Fibroblast of upper back skin (primary cell): Measurements from ENCODE around the gene NUAK2.
A peak's percentile ranks its signal among the peaks of the same experiment; 100 is the strongest.
"Not testable (repeated sequence)": the region's sequence is repeated elsewhere in the genome, so short reads cannot be mapped to it uniquely, and the experiment has no call there.

ENCODE experiments used
- DNase-seq: peaks from one replicate; pipeline ENCODE4 v3.0.0-alpha.2; 2013

NUAK2 gene

DNA sequence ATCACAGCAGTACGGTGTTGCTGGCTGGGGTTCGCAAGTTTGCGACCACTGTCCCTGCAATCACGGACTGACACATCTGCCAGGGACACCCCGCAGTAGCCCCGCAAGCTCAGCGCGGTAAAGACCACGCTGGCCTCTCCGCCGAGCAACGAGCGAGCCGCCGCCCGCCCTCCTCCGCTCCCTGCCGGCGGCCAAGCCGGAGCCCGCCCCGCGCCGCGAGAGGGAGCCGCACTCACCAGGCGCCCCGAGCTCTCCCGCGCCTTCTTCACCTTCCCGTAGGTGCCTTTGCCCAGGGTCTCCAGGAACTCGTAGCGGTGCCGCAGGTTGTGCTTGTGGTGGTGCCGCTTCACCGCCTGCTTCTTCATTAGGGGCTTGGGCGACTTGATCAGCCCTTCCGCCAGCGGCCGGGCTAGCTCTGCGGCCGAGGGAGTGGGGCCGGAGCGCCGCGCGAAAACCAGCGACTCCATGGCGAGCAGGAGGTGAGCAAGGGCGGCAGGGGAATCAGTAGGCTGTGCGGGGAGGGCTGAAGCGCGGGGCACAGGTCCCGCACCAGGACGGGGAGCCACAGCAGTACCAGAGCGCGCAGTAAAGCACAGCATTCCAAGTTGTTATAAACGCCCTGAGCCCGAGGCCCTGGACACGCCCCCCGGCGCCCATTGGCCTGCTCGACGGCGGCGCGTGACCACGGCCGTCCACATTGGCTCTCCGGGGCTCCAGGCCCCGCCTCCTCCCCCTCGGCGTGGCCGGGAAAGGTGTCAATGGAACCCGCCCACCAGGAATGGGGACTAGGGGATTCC, at the start of gene NUAK2:
NUAK2 (minus strand) TSS at position 584 of the 797 bp plus-strand sequence; CDS start at position 467, 117 bp downstream.
- DNase-seq, result peak; percentile 89

GRCh38 chr1:205370780-205371179, 49.2 kb upstream of the NUAK2 start:
- DNase-seq, result no peak

DNA sequence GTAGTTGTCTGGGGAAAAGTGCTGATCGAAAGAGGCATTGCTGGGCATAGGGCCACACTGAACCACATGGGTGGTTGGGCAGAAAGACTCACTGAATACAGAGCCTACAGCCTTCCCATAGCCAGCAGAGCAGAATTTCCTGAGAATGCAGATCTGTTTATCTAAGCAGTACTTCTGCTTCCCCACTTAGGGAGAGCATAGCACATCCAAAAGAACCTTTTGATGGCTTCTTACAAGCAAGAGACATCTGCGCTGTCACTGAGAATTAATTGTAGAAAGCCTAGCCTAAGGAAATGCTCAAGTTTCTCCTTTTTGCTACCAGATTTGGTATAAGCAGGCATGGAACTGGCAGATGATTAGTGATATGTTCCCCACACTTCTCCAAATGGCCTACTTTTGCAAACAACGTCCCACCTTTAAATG, 48.2 kb upstream of the NUAK2 start:
- no peak for DNase-seq

DNA sequence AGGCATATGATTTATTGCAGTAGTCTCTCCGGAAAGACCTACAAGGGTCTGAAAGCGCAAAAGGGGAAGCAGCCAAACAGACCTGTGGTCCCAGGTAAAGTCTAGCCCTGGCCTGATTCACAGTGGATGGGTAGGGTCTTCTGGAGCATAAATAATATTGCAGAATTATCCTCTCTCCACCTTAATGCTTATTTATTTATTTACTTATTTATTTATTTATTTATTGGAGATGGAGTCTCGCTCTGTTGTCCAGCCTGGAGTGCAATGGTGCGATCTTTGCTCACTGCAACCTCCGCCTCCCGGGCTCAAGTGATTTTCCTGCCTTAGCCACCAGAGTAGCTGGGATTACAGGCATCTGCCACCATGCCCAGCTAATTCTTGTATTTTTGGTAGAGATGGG, 46.9 kb upstream of the NUAK2 start:
- DNase-seq, result no peak

DNA sequence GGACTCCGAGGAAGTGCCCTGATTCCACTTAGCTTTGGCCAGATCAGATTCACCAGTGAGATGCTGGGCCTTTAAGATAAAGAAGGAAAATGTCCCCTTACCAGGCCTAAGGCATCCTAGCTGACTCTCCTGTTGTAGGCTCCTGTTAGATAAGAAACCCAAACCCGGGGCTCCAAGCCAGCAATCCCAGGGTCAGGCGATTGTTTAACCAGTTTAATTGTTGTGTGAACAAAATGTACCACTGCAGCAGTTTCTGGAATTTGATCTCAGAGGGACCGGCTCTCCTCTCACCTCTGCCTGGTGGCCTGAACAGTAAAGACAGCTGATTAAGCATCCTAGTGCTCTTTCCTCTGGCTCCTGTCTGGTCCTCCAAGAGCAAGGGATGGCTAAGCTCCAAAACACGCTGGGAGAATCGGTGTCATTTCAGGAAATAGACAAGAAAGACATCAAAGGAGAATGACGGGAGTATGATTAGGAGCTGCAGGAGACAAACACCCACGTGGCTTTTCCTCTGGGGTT, 44.5 kb upstream of the NUAK2 start:
- peak; percentile 31 for DNase-seq

- DNase-seq, result not testable (repeated sequence)
These were observed 43.5 kb upstream of the NUAK2 start for GRCh38 chr1:205365086-205365485.

GRCh38 chr1:205360891-205361290, 39.3 kb upstream of the NUAK2 start:
- no peak for DNase-seq

DNA sequence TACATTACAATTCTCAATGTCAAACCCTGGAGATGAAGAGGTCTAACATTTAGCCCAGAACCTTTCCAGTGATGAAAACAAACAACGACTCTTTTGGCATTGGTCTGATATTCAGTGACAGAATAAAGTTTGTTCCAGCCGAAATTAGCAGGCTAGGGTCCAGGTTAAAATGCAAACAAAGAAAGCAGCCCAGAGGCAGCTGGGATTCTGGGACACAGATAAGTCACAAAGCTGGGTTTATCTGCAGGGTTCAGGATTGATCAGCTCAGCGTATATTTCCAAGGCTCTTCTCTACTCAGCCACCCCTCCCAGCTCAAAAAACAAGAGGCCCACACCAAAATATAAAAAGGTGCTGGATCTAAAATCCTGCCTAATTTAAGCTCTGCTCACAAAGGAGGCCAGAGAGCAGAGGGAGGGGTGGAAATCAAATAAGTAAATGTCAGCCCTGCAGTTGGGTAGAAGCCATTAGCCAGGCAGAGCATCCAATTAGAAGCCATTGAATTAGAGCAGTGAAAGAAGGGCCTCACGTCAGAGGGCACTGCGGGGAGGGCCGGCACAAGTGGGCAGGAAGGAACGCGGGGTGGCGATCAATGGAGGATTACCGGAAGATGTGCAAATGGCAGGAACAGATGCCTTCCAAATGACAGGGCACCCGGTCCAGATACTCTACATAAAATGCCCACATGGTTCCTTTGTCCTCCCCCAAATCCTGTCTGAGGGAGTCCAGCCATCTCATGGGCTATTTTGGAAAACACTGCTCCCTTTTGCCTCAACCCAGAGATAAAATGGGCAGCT, 38.4 kb upstream of the NUAK2 start:
- no peak for DNase-seq

DNA sequence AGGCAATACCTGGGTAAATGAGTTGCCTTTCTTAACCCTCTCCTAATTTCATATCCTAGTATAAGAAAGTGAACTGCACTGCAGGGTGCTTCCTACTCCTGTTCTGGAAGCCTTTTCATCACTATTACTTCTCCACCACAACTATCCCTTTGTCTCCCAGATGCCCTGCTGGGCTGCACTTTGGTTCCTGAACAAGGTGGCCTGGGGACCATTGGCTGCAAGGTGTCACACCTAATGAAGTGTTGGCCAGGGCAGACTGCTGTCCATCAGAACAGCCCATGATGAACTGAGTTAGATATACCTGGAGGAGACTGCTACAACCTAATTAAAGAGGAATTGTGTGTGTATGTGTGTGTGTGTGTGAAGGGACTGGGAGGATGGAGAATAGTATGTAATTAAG, 37.0 kb upstream of the NUAK2 start:
- DNase-seq, result no peak

DNA sequence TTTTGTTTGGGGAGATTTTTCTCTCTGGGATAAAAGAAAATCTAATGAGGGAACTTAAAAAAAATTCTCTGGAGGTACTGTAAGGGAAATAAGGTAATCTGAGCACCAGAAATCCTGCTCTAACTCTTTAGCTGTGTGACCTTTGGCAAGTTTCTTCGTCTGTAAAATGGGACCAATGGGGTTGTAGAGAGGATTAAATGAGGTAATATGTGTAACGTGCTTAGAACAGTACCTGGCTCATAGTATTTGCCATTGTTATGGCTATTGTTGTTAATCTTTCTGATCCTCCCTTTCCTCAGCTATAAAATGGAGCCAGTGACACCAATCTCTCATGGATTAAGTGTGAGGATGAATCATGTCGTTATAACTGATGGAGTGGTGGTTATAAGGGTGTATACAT, 36.0 kb upstream of the NUAK2 start:
- no peak for DNase-seq

DNA sequence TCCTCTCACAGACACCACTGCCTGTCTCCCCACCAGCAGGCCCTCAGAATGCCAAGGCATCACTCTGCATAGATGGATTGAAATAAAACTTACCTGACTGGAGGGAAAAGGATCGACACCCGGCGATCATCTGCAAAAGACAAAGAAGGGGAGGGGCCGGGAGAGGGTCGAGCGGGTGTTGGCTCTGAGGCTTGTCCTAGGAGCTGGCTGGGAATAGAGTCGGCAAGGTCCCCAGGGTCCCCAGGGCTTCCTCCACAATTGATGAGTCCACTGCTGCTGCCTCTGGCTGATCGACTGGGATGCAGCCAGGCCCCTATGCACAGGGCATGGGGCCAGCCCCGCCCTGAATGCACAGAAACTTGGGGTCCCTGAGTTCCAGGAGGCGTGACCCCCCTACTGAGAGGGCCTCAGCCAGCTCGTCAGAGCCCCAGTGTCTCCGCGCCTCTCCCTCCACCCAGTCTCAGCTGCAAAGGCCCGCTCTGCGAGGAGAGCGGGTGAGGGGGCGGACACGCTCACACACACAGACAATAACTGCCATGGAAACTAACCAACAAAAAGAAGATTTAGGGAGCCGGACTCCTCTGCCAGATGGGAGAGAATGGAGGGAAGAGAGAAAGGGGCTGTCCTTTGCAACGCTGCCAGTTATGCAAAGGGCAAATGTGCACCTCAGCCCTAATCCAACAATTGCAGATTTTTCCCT, 35.0 kb upstream of the NUAK2 start, which contains the start of gene KLHDC8A:
KLHDC8A (minus strand) TSS at position 483 of the 700 bp plus-strand sequence. CDS start 13,318 bp downstream, outside the sequence.
- DNase-seq, result no peak

DNA sequence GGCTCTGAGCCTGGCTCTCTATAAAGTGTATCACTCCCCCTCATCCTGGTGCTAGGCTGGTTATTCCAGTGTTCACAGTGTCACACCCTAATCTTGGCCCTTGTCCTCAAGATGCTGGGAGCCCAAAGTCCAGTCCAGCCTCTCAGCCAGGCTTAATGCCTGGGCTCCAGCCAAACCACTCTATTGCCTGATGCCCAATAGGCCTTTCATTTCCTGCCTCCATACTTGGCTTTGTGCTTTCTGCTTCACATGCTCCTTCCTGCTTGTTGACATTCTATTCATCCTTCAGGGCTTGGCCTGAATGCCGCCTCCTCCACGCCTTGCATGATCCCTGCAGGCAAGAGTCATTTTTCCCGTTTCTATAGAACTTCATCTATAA, 33.5 kb upstream of the NUAK2 start:
- DNase-seq, result peak; percentile 18

DNA sequence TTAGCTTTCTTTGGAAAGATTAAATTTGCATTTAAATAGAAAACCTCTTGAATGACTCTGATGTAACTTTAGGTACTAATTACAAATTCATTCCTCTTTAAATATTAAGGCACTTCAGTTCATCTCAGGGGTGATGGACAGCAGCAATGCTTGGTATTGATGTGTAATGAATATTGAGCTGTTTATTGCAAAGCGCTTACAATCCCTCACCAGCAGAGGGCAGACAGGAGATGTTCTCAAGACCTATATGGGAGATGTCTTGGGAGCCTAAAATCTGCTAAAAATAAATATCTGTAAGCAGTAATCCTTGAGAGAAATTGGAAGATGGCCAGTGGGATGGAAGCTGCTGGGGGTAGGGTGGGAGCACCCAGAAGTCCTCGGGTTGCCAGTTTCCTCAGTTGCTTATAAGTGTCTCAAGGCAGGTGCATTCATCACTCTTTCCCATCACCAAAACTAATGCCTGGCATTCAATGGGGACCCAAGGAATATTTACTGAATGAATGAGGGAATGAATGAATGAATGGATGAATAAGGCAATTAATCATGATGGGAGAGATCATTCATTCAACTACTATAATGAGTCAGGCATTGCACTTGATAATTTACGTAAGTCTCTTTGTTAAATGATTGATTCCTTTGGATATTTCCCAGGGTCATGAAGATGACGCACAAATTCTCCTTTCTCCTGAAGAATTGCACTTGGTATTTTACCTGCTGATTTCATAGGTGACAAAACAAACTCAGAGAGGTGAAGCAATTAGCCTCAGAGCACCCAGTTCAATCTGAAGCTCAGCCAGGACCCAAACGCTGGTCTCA, 32.9 kb upstream of the NUAK2 start:
- DNase-seq, result peak; percentile 74

DNA sequence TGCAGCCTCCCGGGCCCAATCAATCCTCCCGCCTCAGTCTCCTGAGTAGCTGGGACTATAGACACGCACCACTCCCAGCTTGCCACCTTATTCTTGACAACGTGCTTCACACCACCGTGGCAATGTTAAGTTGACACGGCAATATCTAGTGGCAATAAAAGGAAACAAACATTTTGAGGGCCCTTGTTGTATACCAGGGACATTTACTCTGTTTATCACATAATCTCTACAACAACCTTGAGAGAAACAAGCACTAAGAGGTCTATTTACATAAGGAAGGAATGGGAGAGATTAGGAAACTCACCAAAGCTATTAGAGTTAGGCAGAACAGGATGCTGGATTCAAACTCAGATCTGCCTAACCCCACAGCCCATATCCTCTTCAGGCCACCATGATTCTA, 32.1 kb upstream of the NUAK2 start:
- no peak for DNase-seq

- DNase-seq, result no peak
These were observed 31.6 kb upstream of the NUAK2 start for GRCh38 chr1:205353191-205353590.

GRCh38 chr1:205351984-205352713, 30.6 kb upstream of the NUAK2 start:
- DNase-seq, result peak; percentile 46

- DNase-seq, result no peak
These were observed 29.2 kb upstream of the NUAK2 start for GRCh38 chr1:205350691-205351141.

- no peak for DNase-seq
These were observed 28.6 kb upstream of the NUAK2 start for GRCh38 chr1:205350124-205350523.

- peak; percentile 24 for DNase-seq
These were observed 27.3 kb upstream of the NUAK2 start for GRCh38 chr1:205348554-205349487.

DNA sequence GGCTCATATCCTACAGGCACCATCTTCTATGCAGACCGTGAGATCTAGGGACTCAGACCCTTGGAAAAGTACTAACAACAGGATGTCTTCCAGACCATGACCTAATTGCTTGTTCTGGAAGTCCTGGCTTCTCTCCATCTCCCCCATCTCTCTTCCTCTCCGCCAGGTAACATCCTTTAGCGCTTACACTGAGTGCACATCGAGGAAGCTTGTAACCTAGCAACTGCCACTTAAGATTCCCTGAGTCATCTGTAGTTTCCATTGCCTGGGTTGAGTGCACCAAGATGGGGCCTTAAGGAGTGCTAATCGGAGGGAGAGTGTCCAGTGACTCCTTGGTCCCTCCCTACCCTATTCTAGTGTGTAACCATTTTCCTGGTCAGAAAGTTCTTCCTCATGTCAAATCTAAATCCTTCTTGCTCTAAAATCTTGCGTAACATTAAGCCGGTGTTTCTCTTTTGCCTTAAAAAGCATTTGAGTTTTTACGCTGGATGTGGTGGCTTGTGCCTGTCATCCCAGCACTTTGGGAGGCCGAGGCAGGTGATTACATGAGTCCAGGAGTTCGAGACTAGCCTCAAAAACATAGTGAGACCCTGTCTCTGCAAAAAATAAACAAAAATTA, 25.5 kb upstream of the NUAK2 start:
- DNase-seq, result no peak
